Brain microvascular endothelial cell (primary cell): ENCODE results near the gene PLA2G2D.

Experiments used
- DNase-seq: peaks from one replicate; pipeline ENCODE4 v3.0.0-alpha.2; 2020
- H3K27ac ChIP-seq: fragments of 250-450 bp; sonication (Bioruptor Pico); 2 replicates; pipeline ENCODE4 v1.5.1; 2020; ENCODE audit warnings: mild to moderate bottlenecking, moderate library complexity
- H3K27me3 ChIP-seq: fragments of 250-450 bp; sonication (Bioruptor Pico); replicated peaks from 2 replicates; pipeline ENCODE4 v1.5.1; 2020; ENCODE audit warnings: mild to moderate bottlenecking
- H3K36me3 ChIP-seq: fragments of 250-450 bp; sonication (Bioruptor Pico); replicated peaks from 2 replicates; pipeline ENCODE4 v1.5.1; 2020; ENCODE audit warnings: mild to moderate bottlenecking
- H3K4me3 ChIP-seq: 2 replicates; pipeline ENCODE4 v1.5.1; 2011; ENCODE audit warnings: low read depth, mild to moderate bottlenecking, control low read depth, low read length, moderate library complexity
- in situ Hi-C: cut with HindIII; loops from 2 replicates; pipeline ENCODE4 v1.10.0; 2017; ENCODE audit warnings: low sequenced_read_pairs, low pct_ligation_motif_present
- TF ChIP-seq, protein P1 (sequence below): IDR thresholded peaks from 2 replicates; pipeline ENCODE4 v1.5.1; 2011; ENCODE audit warnings: low read depth, mild to moderate bottlenecking, moderate library complexity, low read length, control low read depth, inconsistent platforms; ENCODE audit errors: missing control alignments

The PLA2G2D gene, protein sequence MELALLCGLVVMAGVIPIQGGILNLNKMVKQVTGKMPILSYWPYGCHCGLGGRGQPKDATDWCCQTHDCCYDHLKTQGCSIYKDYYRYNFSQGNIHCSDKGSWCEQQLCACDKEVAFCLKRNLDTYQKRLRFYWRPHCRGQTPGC

DNA sequence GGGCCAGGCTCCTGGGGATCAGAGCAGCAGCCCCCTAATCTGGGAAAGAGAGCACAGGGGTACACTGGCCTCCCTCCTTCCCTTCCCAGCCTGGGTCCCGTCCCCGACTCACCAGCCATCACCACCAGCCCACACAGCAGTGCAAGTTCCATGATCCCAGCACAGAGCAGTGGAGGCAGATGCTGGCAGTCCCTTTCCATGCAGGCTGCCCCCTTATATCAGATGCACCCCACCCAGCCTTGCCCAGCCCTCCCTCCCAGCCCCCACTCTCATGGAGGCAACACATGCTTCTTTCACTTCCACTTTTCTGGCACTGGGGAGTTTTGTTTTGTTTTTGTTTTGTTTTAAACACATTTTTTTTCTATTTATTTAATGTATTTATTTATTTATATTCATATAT lies at the start of gene PLA2G2D:
TSS of gene PLA2G2D (minus strand) at position 190 of the 400 bp plus-strand sequence. CDS start at position 152, 38 bp downstream.
- in situ Hi-C loops, result no loop called here

DNA sequence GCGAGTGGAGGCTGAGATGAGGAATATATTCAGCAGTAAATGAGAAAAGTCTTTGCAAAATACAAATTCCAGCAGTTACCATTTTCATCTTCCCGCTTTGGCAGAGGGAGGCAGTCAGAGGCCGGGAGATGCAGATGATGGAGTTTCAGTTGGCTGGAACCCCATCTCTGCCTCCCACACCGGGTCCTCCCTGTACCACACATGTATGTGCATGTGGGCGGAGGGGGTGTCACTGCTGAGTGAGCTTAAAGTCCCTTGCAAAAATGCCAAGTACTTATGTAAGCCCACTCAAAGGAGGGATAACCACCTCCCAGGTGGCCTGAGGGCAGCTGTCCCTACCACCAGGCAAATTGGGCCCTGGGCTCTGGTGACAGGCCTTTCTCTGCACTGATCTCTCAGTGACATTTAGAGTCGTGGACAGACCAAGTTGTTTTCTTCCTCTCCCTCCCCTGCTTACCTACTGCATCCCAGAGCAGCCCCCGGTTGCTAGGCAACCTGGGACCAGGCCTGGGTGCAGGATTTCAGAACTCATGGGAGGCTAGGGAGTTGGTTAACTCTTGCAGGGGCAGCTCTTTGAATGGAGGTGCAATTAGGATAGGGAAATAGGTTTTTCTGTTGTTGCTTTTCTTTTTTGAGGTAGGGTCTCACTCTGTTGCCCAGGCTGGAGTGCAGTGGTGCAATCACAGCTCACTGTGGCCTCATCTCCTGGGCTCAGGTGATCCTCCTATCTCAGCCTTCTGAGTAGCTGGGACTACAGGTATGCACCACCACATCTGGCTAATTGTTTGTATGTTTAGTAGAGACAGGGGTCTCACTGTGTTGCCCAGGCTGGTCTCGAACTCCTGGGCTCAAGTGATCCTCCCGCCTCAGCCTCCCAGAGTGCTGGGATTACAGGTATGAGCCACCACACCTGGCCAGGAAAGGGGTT lies 49.5 kb upstream of the PLA2G2D start:
- H3K4me3 ChIP-seq, result no peak overlapping the region
- DNase-seq, result no peak
- H3K27ac ChIP-seq, result no peak overlapping the region
- TF ChIP-seq, protein P1, sequence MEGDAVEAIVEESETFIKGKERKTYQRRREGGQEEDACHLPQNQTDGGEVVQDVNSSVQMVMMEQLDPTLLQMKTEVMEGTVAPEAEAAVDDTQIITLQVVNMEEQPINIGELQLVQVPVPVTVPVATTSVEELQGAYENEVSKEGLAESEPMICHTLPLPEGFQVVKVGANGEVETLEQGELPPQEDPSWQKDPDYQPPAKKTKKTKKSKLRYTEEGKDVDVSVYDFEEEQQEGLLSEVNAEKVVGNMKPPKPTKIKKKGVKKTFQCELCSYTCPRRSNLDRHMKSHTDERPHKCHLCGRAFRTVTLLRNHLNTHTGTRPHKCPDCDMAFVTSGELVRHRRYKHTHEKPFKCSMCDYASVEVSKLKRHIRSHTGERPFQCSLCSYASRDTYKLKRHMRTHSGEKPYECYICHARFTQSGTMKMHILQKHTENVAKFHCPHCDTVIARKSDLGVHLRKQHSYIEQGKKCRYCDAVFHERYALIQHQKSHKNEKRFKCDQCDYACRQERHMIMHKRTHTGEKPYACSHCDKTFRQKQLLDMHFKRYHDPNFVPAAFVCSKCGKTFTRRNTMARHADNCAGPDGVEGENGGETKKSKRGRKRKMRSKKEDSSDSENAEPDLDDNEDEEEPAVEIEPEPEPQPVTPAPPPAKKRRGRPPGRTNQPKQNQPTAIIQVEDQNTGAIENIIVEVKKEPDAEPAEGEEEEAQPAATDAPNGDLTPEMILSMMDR, result no peak
- no peaks in the 10 kb centered on the region for H3K36me3 ChIP-seq
- H3K27me3 ChIP-seq, result peaks cover 5% of the 10 kb centered on the region
- in situ Hi-C loops, result no loop called here

More for the DNA sequence above, at the start of gene PLA2G2D:
- TF ChIP-seq, protein P1, result no peak
- no peak within 1 kb of the TSS for H3K27ac ChIP-seq
- H3K36me3 ChIP-seq, result no peaks in the 10 kb centered on the region
- no peak within 1 kb of the TSS for H3K4me3 ChIP-seq
- no peaks in the 10 kb centered on the region for H3K27me3 ChIP-seq
- no peak for DNase-seq

DNA sequence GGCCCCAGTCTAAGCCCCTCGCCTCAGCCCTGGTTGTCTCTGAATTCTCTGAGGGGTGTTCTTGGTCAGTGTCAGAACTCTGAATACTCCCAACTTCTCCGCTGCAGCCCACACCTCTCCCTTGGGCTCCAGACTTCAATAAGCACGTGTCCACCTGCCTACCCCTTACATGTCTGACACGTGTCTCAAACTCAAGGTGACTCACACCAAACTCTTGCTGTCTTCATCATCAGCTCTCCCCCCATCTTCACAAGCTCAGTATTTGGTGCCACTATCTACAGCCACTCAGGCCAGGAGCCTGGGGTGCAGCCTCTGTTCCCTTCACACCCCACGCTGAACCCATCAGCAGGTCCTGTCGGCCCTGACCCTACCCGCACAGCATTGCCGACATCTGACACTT lies 47.8 kb upstream of the PLA2G2D start:
- in situ Hi-C loops, result no loop called here

DNA sequence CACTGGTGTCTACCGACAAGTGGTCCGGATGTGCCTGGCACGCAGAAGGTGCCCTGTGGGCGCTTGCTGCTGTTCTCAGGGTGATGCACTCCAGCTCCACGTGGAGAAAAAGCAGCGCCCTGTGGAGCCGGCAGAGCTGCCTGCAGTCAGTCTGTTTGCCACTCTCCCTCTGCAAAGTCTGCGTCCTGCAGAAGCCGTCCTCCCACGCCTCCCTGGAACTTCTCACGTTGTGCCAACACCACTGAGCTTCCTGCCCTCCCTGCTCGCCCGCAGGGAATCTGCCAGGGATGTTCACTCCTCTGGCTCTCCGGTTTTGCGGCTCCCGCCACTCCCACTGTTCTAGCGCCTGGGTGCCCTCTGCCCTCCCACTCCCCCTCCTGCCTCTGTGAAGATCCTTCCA lies 46.7 kb upstream of the PLA2G2D start:
- Histone ChIP-seq H3K36me3 (no peaks in the 10 kb centered on the region), H3K27me3 (peaks cover 5% of the 10 kb centered on the region), H3K27ac (no peak overlapping the region), H3K4me3 (no peak overlapping the region)
- TF ChIP-seq, protein P1, result no peak
- no peak for DNase-seq
- in situ Hi-C loops, result no loop called here

More for the DNA sequence above, 47.8 kb upstream of the PLA2G2D start:
- H3K27me3 ChIP-seq, result peaks cover 5% of the 10 kb centered on the region
- TF ChIP-seq, protein P1, result no peak
- no peaks in the 10 kb centered on the region for H3K36me3 ChIP-seq
- H3K4me3 ChIP-seq, result no peak overlapping the region
- no peak overlapping the region for H3K27ac ChIP-seq
- DNase-seq, result no peak

DNA sequence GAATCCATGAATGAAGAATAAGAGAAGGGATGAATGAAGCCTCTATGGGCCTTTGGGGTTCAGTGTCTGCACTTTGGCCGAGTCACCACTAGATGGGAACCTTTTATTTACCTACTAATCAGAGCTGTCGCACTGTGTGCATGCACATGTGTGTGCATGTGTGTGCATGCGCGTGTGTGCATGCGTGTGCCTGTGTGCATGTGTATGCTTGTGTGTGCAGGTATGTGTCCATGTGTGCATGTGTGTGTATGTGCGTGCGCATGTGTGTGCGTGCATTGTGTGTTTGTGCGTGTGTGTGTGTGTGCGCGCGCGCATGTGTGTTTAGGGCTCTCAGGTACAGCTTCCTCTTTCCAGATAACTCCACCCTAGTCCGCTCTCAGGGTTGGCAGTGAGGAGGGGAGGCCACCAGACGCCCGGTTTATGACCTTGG lies 46.2 kb upstream of the PLA2G2D start:
- in situ Hi-C loops, result no loop called here

More for the DNA sequence above, 46.2 kb upstream of the PLA2G2D start:
- TF ChIP-seq, protein P1, result peak; percentile 47
- Histone ChIP-seq H3K36me3 (no peaks in the 10 kb centered on the region), H3K27ac (no peak overlapping the region), H3K4me3 (no peak overlapping the region), H3K27me3 (peaks cover 5% of the 10 kb centered on the region)
- DNase-seq, result peak; percentile 21
